ENCODE results near the gene CRABP2.
A peak's percentile ranks its signal among the peaks of the same experiment; 100 is the strongest.

Gene CRABP2

DNA sequence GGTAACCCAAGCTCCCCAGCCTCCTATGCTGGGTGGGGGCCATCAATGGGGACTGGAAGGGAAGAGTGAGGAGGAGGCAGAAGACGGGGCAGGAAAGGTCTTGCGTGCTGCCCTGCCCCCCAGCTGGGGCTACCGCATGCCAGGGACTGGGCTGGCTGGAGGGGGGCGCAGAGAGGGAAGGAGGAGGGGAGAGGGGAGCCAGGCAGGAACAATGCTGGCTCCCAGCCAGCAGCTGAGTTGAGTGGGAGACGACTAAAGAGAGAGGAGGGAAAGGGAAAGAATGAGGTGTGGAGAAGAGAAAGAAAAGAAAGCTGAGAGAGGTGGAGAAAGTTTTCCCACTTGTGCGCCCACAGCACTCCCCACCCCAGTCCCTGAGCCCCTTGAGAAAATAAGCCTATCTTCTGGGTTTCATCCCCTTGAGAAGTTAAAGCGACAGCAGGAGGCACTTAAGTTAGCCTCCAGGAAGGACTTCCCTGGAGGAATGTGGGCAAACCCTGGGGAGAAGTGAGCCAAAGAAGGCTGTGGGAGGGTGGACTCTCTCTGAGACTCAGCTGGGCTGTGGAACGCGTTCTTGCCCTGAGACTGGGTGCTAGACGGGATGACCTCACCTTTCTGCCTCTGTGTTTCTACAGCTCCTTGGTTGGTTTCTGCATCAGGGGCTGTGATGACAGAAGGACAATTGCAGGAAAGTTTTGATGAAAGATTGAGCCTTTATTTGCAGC is 15.3 kb downstream of the CRABP2 start:
- DNase-seq, result no peak

GRCh38 chr1:156689035-156689952 is 16.1 kb downstream of the CRABP2 start:
- DNase-seq, result peak; percentile 63

DNA sequence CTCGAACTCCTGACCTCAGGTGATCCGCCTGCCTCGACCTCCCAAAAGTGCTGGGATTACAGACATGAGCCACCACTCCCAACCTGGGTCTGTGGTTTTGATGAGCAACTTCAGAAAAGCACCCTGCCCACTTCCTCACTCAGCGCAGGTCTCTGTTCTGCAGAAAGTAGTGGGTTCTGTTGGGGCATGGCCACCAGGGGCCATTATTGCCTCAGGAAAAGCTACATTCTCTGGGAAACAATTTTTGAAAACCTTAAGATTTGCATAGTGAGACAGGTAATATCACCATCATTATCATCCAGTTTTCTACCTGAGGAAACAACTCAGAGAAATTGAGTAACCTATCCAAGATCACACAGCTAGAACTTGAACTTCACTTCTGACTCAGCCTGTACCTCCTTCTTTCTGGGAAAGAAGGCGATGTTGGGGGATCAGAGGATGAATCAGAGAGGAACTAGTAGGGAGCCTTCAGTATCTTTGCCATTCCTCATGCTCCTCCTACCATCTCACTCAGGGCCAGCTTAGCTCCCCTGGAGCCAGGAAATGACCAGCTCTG is 21.1 kb downstream of the CRABP2 start:
- DNase-seq, result no peak

DNA sequence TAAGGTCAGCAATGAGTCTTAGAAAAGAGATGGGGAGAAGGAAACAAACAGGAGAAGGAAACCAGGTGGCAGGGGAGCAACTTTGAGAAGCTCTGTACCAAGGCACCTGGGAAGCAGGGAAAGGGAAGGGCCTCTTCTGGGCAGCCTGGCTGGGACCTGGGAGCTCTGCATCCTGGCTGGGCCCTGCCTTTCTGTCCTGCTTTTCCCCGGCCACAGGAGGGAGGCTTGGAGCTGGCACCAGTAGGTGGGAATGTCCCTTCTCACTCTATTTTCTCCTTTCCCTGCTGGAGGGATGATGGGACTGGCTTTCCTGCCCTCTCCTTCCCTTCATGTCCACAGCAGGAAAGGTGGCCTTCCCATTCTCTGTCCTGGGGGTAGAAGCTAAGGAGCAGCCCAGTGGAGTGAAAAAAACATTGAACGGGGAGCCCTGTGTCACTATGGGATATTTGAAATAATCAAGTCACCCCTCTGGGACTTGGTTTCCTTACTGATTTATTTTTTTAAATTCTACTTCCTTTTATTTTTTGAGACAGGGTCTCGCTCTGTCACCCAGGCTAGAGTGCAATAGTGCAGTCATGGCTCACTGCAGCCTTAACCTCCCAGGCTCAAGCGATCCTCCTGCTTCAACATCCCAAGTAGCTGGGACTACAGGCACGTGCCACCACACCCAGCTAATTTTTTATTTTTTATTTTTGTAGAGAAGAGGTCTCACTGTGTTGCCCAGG is 23.1 kb downstream of the CRABP2 start:
- DNase-seq, result no peak

GRCh38 chr1:156681196-156681960 is 24.0 kb downstream of the CRABP2 start:
- no peak for DNase-seq

DNA sequence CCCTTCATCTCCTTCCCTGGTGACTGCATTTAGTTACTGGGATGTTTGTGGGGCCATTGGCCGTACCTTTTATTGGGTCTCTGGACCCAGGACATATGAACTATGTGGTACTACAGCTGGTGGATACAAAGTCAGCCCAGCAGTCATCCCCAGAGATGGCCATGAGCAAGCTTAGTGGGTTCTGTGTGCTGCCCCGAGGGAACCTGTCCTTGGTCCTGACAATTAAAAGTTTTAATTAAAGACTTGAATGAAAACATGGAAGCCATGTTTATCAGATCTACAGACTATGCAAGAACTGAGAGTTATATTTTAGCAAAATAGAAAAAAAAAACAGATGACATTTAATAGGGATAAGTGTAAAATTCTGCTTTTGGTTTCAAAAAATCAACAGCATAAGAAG is 25.3 kb downstream of the CRABP2 start:
- no peak for DNase-seq

GRCh38 chr1:156677616-156678596 is 27.5 kb downstream of the CRABP2 start:
- no peak for DNase-seq

- no peak for DNase-seq
Measured at GRCh38 chr1:156676820-156677615, 28.4 kb downstream of the CRABP2 start, which contains the start of gene NES. NES (minus strand) TSS chr1:156677407; CDS start chr1:156677264, 143 bp downstream.

DNA sequence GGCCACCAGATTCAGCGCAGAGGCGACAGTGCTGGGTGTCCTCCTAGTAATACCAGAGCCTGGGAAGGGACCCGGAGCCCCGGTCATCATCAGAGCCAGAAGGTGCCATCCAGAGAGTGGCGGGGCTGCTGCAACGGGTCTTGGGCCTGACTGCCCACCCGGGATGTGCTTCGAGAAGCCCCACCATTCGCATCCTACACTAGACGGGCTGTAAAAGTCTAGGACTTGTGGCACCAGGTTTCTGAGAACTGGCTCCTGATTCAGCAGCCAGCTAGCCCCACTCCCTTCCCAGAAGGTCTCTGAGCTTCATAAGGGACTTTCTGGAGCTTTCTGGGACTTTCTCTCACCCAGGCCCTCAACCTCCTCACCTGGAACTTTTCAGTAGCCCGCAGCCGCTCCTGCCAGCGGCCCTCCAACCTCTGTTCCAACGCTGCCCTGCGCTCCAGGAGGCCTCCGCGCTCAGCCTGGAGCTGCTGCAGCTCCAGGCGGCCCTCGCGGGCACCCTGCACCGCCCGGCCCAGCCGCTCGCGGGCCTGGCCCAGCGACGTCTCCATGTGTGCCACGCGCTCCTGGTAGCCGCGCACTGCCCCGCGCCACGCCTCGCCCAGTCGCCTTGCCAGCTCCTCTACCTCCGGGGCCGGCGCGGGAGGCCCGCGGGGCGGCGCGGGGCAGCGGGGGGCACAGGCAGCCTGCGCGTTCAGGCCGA is 29.1 kb downstream of the CRABP2 start:
- DNase-seq, result no peak

GRCh38 chr1:156675210-156676113 is 29.9 kb downstream of the CRABP2 start:
- DNase-seq, result no peak

DNA sequence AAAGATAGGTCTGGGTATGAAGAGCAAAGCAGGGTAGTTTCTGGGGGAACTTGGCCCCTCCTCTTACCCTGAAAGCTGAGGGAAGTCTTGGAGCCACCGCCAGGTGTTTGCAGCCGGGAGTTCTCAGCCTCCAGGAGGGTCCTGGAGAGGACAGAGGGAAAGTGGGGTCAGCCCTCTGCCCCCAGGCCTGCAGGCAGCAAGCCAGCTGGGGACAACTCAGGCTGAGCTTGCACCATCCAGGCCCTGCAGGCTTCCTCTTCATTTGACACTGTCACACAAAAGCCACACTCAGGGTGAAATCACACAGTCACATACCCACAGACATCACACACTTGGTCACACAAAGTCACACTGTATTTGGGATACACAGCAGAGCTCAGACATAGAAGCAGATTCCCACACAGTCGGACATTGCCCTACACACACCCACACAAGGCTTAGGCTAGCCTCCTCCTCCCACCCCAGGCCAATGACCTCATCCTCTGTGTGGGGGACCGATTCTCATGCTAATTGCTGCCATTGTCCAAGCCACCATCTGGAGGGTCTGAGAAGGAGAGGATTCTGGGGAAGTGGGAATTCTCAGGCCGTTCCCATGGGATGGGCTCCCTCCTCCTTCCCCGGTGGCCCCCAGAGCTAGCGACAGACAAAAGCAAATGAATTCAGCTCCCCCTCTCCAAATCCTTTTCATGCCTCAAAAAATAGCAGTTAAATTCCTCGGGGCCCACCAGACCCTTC is 31.8 kb downstream of the CRABP2 start:
- no peak for DNase-seq

GRCh38 chr1:156671804-156672203 is 33.6 kb downstream of the CRABP2 start:
- DNase-seq, result no peak

DNA sequence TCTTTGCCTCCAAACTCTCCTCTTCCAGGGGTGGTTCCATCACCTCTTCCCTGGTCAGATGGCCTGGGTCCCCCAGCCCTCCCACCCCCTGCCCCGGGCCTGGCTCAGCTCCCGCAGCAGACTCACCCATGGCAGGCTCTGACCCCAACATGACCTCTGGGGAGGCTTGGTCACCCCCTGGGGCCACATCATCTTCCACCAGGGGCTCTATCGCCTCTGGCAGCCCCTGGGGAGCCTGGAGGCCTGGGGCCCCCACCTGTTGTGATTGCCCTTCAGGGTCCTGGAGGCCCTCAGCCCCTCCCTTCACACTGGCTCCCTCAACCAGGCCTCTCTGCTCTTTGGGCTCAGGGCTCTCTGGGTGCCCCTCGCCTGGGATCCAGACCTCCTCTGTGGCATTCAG is 34.6 kb downstream of the CRABP2 start:
- no peak for DNase-seq

DNA sequence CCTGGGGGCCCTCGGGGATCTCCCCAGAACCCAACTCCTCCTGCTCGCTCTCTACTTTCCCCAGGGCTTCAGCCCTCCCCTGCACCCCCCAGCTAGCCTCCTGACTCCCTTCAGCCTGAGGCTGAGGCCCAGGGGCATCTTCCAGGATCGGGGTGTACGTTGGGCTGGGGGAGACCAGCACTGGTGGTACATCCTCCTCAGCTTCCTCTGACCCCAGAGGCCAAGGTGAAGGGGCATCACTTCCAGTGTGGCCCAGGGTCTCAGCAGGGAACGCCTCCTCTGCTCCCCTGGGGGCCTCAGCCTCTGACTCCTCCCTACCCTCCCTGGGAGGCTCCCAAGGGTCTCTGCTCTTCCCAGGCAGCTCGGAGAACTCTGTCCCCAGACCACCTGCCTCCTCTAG is 35.0 kb downstream of the CRABP2 start:
- no peak for DNase-seq

- no peak for DNase-seq
Measured at GRCh38 chr1:156669794-156670193, 35.6 kb downstream of the CRABP2 start.

DNA sequence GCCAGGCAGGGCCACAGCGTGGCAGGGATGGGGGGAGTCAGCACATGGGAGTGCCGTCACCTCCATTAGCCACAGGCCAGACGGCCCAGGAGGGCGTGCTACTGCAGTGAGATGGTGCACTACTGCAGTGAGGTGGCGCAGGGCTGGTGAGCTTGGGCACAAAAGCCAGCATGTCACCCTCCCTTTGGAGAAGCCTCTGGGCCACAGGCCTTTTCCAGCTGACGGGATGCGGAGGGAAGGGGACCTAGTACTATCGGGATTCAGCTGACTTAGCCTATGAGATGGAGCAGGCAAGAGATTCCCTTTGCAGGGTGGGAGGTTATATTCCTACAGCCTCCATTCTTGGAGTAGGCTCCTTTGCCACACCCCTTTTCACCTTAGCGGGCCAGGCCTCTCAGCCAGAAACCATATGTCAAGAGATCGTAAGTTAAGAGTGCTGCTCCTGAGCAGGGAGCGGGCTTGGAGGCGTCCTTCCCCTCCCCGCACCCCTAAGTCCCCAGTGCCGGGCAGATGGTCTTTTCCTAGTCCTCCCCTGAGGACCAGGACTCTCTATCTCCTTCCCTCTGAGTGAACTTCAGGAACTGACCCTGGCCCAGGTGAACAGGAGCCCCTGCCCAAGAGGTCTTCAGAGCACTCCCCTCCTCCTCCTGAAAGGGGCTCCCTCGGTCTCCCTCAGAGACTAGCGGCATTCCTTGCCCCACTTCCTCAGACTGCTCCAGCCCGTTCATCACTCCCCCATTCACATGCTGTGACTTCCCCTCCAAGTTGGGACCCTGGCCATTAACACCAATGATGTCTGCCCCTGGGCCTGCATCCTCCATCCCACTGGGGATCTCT is 36.4 kb downstream of the CRABP2 start:
- no peak for DNase-seq

Measured in GOT3 (cell line).